Uterus (tissue), 2 donors: Measurements from ENCODE around the gene TRIM32.

ENCODE experiments used
- CTCF ChIP-seq, 4 experiments: fragments of 200-600 bp in 2 of 4; fragments of 450-650 bp in 2 of 4; sonication (generic) in 2 of 4; IDR thresholded peaks; one replicate each; pipeline ENCODE4 v1.5.1; 2016 to 2019; ENCODE audit warnings: antibody characterized with exemption in 4 of 4, mild to moderate bottlenecking in 2 of 4, moderate library complexity in 1 of 4
- POLR2A ChIP-seq, 2 donors: fragments of 450-650 bp; IDR thresholded peaks; one replicate each; pipeline ENCODE4 v1.6.1; 2016; ENCODE audit warnings: antibody characterized with exemption in 2 of 2, mild to moderate bottlenecking in 1 of 2, moderate library complexity in 1 of 2

DNA sequence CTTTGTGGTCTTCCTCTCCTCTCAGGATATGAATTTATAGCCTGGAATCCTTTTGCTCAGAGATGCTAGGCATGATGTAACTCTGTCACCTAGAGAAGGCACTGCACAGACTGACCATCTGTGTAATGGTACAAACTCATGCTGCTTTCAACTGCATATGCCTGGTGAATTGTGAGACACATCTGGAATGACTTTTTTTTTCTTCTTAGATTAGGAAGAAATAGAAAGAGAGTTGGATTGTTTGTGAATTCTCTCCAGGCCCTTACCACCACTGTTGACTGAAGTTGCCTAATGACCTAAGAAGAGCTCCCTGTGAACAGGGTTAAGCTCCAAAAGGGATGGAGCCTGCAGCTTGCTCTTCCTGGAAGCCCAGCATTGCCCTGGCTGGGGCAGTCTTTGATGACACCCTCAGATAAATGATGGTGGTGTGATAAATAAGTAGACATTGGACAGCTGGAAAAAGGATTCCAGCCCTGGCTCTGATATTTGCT is 47.8 kb upstream of the TRIM32 start:
- no peak for TF ChIP-seq CTCF (IDR thresholded peaks at IDR 0.05)
- TF ChIP-seq POLR2A (IDR thresholded peaks at IDR 0.05), result no peak
